Choroid plexus epithelial cell (primary cell): ENCODE measurements around the gene MYOG.

Source experiments
- DNase-seq: peaks from one replicate; pipeline ENCODE4 v3.0.0-alpha.2; 2010; ENCODE audit warnings: low read depth
- H3K4me3 ChIP-seq: 2 replicates; pipeline ENCODE4 v1.5.1; 2011; ENCODE audit warnings: low read depth, mild to moderate bottlenecking, control low read depth, low read length, moderate library complexity
- TF ChIP-seq, protein P1 (sequence below): conservative IDR thresholded peaks from 2 replicates; pipeline ENCODE4 v1.5.1; 2011; ENCODE audit warnings: low read depth, mild to moderate bottlenecking, control low read depth, inconsistent platforms, low read length, moderate library complexity

Gene MYOG

DNA sequence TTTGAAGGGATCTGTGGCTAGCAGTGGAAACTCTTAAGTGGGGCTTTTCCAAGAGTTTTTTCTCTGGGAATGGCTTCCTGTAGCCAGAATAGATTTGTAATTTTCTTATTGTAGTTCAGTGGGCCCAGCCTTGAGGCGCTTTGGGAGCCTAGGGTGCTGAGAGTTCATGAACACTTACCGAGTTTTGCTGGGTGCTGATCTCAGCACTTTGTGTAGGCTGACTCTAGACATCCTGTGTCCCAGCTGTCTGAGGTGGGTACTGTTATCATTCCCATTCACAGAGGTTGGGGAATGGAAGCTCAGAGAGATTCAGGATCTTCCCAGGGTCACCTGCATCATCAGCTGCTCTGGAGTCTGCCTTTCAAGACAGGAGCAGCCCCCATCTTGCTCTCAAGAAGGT lies 52.5 kb downstream of the MYOG start:
- TF ChIP-seq, protein P1, sequence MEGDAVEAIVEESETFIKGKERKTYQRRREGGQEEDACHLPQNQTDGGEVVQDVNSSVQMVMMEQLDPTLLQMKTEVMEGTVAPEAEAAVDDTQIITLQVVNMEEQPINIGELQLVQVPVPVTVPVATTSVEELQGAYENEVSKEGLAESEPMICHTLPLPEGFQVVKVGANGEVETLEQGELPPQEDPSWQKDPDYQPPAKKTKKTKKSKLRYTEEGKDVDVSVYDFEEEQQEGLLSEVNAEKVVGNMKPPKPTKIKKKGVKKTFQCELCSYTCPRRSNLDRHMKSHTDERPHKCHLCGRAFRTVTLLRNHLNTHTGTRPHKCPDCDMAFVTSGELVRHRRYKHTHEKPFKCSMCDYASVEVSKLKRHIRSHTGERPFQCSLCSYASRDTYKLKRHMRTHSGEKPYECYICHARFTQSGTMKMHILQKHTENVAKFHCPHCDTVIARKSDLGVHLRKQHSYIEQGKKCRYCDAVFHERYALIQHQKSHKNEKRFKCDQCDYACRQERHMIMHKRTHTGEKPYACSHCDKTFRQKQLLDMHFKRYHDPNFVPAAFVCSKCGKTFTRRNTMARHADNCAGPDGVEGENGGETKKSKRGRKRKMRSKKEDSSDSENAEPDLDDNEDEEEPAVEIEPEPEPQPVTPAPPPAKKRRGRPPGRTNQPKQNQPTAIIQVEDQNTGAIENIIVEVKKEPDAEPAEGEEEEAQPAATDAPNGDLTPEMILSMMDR = no peak
- no peak overlapping the region for H3K4me3 ChIP-seq
- DNase-seq = no peak
